GM20431 (cell line): ENCODE results near the gene CELF5.
"Not testable (repeated sequence)": the region's sequence is repeated elsewhere in the genome, so short reads cannot be mapped to it uniquely, and the experiment has no call there.

Experiments used
- in situ Hi-C: fragments of 300-500 bp; cut with MseI, MboI; formaldehyde crosslinking; loops from one replicate; pipeline ENCODE4 v1.15.0; 2020; ENCODE audit warnings: low sequenced_read_pairs; ENCODE audit not compliant: unreplicated experiment

Gene CELF5

DNA sequence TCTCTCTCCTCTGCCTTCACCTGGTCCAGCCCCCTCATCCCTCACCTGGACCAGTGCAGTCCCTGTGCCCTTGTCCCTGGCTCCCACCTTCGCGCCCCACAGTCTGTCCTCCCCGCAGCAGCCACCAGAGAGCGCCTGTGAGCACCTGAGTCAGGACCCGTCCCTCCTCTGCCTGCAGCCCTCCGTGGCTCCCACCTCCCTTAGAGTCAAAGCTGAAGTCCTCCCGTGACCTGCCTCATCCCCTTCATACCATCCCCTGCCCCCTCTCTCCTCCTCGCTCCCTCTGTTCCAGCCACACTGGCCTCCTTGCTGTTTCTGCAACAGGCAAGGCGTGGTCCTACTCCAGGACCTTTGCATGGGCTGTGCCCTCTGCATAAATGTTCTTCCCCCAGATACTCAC is 10.3 kb downstream of the CELF5 start:
- in situ Hi-C loops = no loop called here

- in situ Hi-C loops = not testable (repeated sequence)
These were observed 11.1 kb downstream of the CELF5 start for GRCh38 chr19:3235604-3236003.

DNA sequence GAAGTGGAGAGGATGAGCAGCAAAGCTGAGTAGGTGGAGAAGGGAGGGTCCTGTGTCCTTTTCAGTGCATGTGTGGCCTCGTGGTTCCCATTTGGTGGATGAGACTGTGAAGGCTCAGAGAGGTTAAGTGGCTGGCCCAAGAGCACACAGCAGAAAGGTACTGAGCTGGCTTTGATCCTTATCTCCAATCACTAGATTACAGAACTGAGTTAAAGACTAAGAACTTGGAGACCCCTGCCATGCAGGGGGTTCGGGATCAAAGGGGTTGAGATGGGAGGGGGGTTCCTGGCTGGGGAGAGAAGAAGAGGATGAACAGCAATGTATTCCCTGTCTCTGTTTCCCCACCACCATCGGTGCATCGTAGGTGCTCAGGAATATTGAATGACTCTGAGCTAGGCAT is 11.8 kb downstream of the CELF5 start:
- in situ Hi-C loops = no loop called here

GRCh38 chr19:3238066-3238561 is 13.7 kb downstream of the CELF5 start:
- in situ Hi-C loops = no loop called here

GRCh38 chr19:3239367-3239766 is 14.9 kb downstream of the CELF5 start:
- in situ Hi-C loops = no loop called here

GRCh38 chr19:3243819-3244700 is 19.6 kb downstream of the CELF5 start:
- in situ Hi-C loops = no loop called here

GRCh38 chr19:3245050-3245449 is 20.6 kb downstream of the CELF5 start:
- in situ Hi-C loops = no loop called here

- in situ Hi-C loops = no loop called here
These were observed 24.4 kb downstream of the CELF5 start for GRCh38 chr19:3248728-3249326.

DNA sequence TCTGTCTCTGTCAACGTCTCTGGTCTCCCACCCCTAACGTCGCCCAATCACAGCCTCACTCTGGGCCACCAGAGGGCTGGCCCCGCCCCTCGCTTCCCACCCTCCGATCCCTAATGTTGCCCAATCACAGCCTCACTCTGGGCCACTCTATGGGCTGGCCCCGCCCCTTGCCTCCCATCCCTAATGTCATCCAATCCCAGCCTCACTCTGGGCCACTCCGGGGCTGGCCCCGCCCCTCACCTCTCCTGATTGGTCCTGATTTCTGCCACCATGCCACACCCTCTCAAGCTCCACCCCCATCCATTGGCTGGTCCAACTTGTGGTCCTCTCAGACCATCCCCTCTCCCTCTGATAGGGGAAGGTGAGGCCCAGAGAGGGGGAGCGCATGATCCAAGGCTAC is 24.9 kb downstream of the CELF5 start:
- in situ Hi-C loops = no loop called here

- in situ Hi-C loops = no loop called here
These were observed 26.2 kb downstream of the CELF5 start for GRCh38 chr19:3250675-3251074.

DNA sequence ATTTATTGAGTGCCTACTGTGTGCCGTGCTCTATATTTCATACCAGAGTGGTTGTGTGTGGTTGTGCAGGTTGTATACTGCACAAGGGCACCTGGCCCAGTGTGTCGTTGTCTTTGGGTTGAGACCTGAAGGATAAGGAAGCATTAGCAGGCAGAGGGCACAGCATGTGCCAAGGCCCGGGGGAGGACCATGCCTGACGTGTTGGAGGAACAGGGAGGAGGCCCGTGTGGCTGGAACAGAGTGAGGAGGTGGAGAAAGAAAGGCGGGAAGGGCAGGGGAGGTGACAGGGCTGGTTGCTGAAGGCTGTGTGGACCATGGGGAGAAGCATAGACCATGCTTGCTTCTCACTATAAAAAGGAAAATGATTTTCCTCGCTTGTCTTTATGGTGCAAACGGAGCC is 26.8 kb downstream of the CELF5 start:
- in situ Hi-C loops = no loop called here

GRCh38 chr19:3252650-3253049 is 28.2 kb downstream of the CELF5 start:
- in situ Hi-C loops = no loop called here

DNA sequence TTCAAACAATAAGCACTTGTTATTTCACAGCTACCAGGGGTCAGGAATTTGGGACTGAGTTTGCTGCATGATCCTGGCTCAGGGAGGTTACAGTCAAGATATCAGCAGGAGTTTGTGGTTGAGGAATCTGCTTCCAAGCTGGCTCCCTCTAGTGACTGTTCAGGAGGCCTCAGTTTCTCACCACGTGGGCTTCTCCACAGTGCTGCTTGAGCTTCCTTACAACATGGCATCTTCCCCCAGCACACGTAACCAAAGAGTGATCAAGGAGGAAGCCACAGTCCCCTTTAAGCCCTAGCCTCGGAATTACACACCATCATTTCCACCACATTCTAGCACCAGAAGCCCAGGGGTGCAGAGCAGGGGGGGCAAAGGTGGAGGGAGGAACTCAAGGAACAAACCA is 28.8 kb downstream of the CELF5 start:
- in situ Hi-C loops = no loop called here

GRCh38 chr19:3254520-3254919 is 30.1 kb downstream of the CELF5 start:
- in situ Hi-C loops = no loop called here

DNA sequence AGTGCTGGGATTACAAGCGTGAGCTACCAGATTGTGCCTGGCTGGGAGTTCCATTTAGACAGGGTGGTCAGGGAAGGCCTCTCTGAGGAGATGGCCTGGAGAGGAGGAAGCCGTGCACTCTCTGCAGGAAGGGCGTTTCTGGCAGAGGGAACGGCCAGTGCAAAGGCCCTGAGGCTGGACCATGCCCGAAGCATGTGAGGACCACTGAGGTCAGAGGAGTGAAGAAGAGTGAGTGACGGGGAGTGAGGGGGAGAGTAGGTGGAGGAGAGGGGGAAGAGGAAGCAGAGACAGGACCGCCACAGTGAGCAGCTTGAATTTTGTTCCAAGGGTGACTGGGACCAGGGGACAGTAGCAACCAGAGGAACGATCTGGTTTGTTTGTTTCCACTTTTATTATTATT is 32.6 kb downstream of the CELF5 start:
- in situ Hi-C loops = no loop called here

- in situ Hi-C loops = no loop called here
These were observed 37.9 kb downstream of the CELF5 start for GRCh38 chr19:3262362-3262761.

DNA sequence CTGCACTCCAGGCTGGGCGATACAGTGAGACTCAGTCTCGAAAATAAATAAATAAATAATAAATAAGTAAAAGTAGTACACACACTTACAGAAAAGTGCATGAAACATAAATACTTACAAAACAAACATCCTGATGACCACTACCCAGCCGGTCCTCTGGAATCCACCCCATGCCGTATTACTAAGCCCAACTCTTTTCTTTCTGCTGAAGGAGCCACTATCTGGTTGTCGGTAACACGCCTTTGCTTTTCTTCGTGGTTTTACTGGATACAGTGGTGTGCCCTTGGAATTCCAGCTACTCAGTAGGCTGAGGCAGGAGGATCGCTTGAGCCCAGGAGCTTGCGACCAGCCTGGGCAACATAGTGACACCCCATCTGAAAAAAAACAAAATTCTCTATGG is 39.4 kb downstream of the CELF5 start:
- in situ Hi-C loops = no loop called here

- in situ Hi-C loops = no loop called here
These were observed 41.0 kb downstream of the CELF5 start for GRCh38 chr19:3265432-3265831.

DNA sequence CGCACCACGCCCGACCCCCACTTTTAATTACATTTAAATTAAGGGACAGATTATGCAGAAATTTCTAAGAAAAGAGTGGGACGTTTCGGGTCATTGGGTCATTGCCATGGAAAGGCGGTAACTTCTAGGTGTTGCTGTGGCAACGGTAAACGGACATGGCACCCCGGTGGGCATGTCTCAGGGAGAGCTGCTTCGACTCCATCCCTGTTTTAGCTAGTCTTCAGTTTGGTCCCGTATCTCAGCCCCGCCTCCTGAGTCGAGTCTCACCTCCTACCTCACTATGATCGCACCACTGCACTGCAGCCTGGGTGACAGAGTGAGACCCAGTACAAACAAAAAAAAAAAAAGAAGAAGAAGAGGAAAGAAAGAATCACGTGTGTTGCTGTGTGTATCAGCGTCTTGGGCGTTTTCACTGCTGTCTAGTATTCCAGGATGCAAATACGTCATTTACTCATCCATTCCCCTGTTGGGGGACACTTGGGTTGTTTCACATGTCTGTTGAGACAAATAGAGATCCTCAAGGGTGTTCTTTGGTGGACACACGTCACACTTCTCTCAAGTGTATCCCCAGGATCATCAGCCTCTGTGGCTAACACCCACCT is 41.7 kb downstream of the CELF5 start:
- in situ Hi-C loops = no loop called here

DNA sequence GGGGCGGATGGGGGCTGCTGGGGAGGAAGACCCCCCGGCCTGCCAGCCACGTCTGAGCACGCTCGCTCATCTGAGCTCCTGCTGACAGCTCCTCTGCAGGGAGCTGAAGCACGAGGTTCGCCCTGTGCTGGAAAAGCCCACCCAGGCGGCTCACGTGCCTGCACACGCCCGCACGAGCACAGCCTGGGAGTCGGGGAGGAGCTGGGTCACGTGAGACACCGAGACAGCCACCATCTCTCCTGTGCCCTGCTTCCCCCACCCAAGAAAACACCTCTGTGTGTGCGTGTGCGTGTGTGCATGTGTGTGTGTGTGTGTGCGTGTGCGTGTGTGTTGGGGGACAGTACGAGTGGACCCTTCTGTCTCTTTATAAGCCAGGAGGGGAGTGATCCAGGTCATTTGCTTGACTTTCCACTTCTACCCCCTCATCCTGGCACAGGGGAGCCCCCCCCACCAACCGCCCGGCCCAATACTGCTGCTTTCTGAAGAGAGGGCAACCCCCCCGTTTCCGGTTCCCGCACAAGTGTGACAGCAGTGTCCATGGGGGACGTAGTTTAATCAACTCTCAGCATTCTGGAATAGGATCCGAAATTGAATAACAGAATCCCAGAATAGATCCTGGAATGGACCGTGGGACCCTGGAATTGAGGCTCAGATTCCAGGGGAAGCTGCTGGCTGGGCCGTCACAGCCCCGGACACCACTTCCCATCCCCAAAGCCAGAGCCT is 42.5 kb downstream of the CELF5 start:
- in situ Hi-C loops = no loop called here

- in situ Hi-C loops = no loop called here
These were observed 43.9 kb downstream of the CELF5 start for GRCh38 chr19:3268326-3268725.
